Measurements from ENCODE around the gene NTSR1.

The NTSR1 gene

GRCh38 chr20:62741191-62741691 lies 32.6 kb downstream of the NTSR1 start:
- no peak for DNase-seq

- no peak for DNase-seq
Measured at GRCh38 chr20:62741701-62742491, 33.3 kb downstream of the NTSR1 start.

- DNase-seq: no peak
Measured at GRCh38 chr20:62742550-62742949, 33.9 kb downstream of the NTSR1 start.

GRCh38 chr20:62742979-62743776 lies 34.5 kb downstream of the NTSR1 start:
- no peak for DNase-seq

GRCh38 chr20:62743777-62744317 lies 35.2 kb downstream of the NTSR1 start:
- DNase-seq: no peak

- DNase-seq: no peak
Measured at GRCh38 chr20:62744741-62745191, 36.1 kb downstream of the NTSR1 start.

GRCh38 chr20:62745279-62745951 lies 36.8 kb downstream of the NTSR1 start:
- DNase-seq: no peak

GRCh38 chr20:62745952-62746288 lies 37.3 kb downstream of the NTSR1 start:
- no peak for DNase-seq

GRCh38 chr20:62748311-62748710 lies 39.7 kb downstream of the NTSR1 start:
- no peak for DNase-seq

GRCh38 chr20:62749851-62750445 lies 41.3 kb downstream of the NTSR1 start:
- no peak for DNase-seq

- no peak for DNase-seq
Measured at GRCh38 chr20:62751551-62752150, 43.0 kb downstream of the NTSR1 start.

- no peak for DNase-seq
Measured at GRCh38 chr20:62752181-62752670, 43.6 kb downstream of the NTSR1 start.

- no peak for DNase-seq
Measured at GRCh38 chr20:62752671-62753501, 44.2 kb downstream of the NTSR1 start.

GRCh38 chr20:62753626-62754025 lies 45.0 kb downstream of the NTSR1 start:
- DNase-seq: no peak

- DNase-seq: no peak
Measured at GRCh38 chr20:62754122-62754990, 45.7 kb downstream of the NTSR1 start.

GRCh38 chr20:62754991-62755356 lies 46.3 kb downstream of the NTSR1 start:
- DNase-seq: no peak

GRCh38 chr20:62755817-62756724 lies 47.4 kb downstream of the NTSR1 start:
- no peak for DNase-seq

- no peak for DNase-seq
Measured at GRCh38 chr20:62758226-62758912, 49.7 kb downstream of the NTSR1 start.
